BJ (cell line): ENCODE data around the gene TPCN2. TPM values are rescaled to one million over a fixed set of nuclear protein-coding genes. Genes with fewer than 3 reads are reported as not detected.
A peak's percentile ranks its signal among the peaks of the same experiment; 100 is the strongest.
"Not testable (repeated sequence)": the region's sequence is repeated elsewhere in the genome, so short reads cannot be mapped to it uniquely, and the experiment has no call there.

ENCODE experiments used
- CTCF ChIA-PET: fragments of 350-600 bp; formaldehyde crosslinking; extraction: SDS; loops from one replicate; lab custom pipeline; 2021; ENCODE audit warnings: antibody characterized with exemption, inconsistent platforms; lab: Yijun Ruan, JAX
- POLR2A ChIA-PET: fragments of 300-600 bp; sonication (Branson Sonifier 250); formaldehyde crosslinking; extraction: SDS; loops from one replicate; lab custom pipeline; 2021; ENCODE audit warnings: antibody characterized with exemption; lab: Charles Lee
- DNase-seq: peaks from one replicate; pipeline ENCODE4 v3.0.0-alpha.2; 2011; ENCODE audit warnings: low read depth
- H3K27me3 ChIP-seq: 2 replicates; pipeline ENCODE4 v1.6.0; 2011; ENCODE audit warnings: low read length; ENCODE audit not compliant: control insufficient read depth, insufficient read depth
- H3K36me3 ChIP-seq: 2 replicates; pipeline ENCODE4 v1.5.1; 2011; ENCODE audit warnings: low read length; ENCODE audit not compliant: control insufficient read depth, insufficient read depth
- H3K4me3 ChIP-seq: 2 replicates; pipeline ENCODE4 v1.5.1; 2011; ENCODE audit warnings: low read depth, mild to moderate bottlenecking, control low read depth, low read length
- polyA plus RNA-seq: library from polyadenylated mRNA; depleted of rRNA; stranded (reverse); fragments of >200 nt; gene quantifications from 2 replicates; pipeline ENCODE4 v1.2.3, GENCODE V29; 2011
- TF ChIP-seq, protein P1 (sequence below): IDR thresholded peaks from 2 replicates; pipeline ENCODE4 v1.5.1; 2011; ENCODE audit warnings: low read depth, mild to moderate bottlenecking, control low read depth, inconsistent platforms, low read length, moderate library complexity; ENCODE audit not compliant: insufficient read depth

Gene TPCN2
- polyA plus RNA-seq, 1 experiment, result 9.9 TPM

DNA sequence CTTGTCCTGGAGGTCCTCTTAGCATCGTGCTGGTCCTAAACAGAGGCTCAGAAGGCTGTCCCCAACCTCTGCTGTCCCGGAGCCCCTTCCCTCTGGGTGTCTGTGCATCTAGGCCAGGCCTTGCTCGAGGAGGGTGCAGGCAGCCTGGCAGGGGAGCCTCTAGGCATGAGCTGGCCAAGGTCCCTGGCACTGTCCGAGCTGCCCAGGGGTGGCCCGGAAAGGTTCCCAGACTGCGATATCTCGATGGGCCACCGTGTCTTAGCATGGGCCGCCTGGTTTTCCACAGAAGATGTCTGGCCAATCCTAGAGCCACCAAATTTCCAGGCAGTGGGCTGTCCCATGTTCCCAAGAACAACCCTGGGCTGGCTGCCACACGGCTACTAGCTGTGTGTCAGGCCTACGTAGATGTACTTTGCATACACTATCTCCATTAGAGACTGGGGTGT is 82.4 kb downstream of the TPCN2 start:
- TF ChIP-seq, protein P1, sequence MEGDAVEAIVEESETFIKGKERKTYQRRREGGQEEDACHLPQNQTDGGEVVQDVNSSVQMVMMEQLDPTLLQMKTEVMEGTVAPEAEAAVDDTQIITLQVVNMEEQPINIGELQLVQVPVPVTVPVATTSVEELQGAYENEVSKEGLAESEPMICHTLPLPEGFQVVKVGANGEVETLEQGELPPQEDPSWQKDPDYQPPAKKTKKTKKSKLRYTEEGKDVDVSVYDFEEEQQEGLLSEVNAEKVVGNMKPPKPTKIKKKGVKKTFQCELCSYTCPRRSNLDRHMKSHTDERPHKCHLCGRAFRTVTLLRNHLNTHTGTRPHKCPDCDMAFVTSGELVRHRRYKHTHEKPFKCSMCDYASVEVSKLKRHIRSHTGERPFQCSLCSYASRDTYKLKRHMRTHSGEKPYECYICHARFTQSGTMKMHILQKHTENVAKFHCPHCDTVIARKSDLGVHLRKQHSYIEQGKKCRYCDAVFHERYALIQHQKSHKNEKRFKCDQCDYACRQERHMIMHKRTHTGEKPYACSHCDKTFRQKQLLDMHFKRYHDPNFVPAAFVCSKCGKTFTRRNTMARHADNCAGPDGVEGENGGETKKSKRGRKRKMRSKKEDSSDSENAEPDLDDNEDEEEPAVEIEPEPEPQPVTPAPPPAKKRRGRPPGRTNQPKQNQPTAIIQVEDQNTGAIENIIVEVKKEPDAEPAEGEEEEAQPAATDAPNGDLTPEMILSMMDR, result no peak
- no peak overlapping the region for H3K4me3 ChIP-seq
- ChIA-PET POLR2A (no interaction called here), CTCF (interaction anchor here (0.6 to 3.3 kb wide), 45 partner anchors 8 to 544 kb away, joined by 3 to 29 read pairs (median 4); partner anchors contain the start of genes LTO1 and MYEOV)
- no peaks in the 10 kb centered on the region for H3K36me3 ChIP-seq
- H3K27me3 ChIP-seq, result no peaks in the 10 kb centered on the region
- DNase-seq, result no peak

DNA sequence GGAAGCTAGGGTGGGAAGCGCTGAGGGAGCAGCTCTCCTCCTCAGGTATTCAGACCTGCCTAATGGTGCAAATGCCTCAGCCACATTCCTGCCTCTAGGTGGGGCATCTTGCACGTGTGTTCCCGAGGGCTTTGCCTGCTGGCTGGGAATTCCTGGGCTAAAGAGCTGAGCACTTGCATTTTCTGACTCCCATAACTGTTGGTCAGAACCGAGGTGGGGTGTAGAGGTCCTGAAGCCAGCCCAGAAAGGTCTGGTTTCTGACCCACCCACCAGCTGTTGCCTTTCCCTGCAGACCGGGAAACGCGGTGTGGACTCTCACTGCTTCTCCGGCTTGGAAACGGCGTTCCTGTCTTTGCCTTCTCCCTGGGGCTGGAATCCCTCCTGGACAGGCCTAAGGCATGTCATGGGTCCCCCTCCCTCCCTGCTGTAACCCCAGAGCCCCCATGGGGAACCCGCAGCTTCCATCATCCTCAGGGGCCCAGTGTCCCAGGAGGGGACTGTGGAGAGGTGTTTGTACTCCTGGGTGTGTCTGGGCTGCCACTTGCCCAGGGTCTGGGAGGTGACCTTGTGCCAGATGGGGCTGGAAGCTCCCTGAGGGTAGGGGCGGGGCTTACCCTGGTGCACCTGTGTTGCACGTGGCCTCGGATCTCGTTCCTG is 83.0 kb downstream of the TPCN2 start:
- H3K27me3 ChIP-seq, result no peaks in the 10 kb centered on the region
- ChIA-PET CTCF (interaction anchor here (0.6 to 3.3 kb wide), 53 partner anchors 9 to 544 kb away, joined by 3 to 29 read pairs (median 4); partner anchors contain the start of genes LTO1 and MYEOV), POLR2A (no interaction called here)
- TF ChIP-seq, protein P1, result peak; percentile 90
- DNase-seq, result no peak
- no peak overlapping the region for H3K4me3 ChIP-seq
- no peaks in the 10 kb centered on the region for H3K36me3 ChIP-seq

DNA sequence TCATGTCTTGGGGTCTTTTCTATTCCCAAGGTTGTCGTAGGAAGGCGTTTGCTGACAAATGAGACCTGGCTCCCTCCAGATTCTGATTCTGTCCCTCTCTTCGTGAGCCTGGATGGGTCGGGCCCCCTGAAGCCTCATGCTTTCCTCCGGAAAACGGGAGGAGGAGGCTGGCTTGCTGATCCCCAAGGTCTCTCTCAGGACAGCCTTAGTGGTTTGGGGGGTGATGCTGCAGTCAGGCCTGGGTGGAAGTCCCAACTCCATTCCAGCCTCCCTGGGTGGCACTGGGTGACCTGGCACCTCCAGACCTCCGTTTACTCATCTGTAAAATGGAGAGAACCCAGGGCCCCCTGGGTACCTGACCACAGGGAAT is 83.6 kb downstream of the TPCN2 start:
- H3K27me3 ChIP-seq, result no peaks in the 10 kb centered on the region
- TF ChIP-seq, protein P1, result no peak
- POLR2A ChIA-PET, result no interaction called here
- no peaks in the 10 kb centered on the region for H3K36me3 ChIP-seq
- H3K4me3 ChIP-seq, result no peak overlapping the region
- CTCF ChIA-PET, result interaction anchor here (0.6 to 3.3 kb wide), 46 partner anchors 8 to 543 kb away, joined by 3 to 29 read pairs (median 4); partner anchors contain the start of genes LTO1 and MYEOV
- DNase-seq, result no peak

DNA sequence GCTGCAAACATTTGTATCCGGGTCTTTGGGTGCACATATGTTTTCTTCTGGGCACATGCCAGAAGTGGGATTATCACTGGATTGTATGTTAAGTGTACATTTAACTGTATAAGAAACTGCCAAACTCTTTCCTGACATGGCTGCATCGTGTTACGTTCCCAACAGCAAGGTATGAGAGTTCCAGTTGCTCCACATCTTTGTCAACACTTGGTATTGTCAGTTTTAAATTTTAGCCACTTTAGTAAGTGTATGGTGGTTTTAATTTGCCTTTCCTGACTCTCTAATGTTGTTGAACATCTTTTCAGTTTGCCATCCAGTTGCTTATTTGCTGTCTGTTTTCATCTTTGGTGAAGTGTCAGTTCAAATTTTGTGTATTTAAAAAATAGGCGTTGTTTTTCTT is 84.5 kb downstream of the TPCN2 start:
- ChIA-PET CTCF (interaction anchor here (2.2 to 3.3 kb wide), 3 partner anchors 13 to 510 kb away, joined by 13 to 29 read pairs (median 20); no protein-coding TSS in a partner anchor), POLR2A (no interaction called here)
- DNase-seq, result no peak
- TF ChIP-seq, protein P1, result no peak
- Histone ChIP-seq H3K4me3 (no peak overlapping the region), H3K36me3 (no peaks in the 10 kb centered on the region), H3K27me3 (no peaks in the 10 kb centered on the region)

DNA sequence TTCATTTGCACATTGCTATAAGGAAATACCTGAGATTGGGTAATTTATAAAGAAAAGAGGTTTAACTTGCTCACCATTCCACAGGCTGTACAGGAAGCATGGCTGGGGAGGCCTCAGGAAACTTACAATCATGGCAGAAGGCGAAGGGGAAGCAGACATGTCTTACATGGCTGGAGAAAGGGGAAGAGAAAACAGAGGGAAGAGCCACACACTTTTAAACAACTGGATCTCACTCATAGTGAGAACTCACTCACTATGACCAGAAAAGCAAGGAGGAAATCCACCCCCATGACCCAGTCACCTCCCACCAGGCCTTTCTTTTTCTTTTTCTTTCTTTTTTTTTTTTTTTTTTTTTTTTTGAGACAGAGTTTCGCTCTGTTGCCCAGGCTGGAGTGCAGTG is 85.5 kb downstream of the TPCN2 start:
- CTCF ChIA-PET, POLR2A ChIA-PET, H3K27me3 ChIP-seq: not testable (repeated sequence)

More for the DNA sequence above, 85.5 kb downstream of the TPCN2 start:
- not testable (repeated sequence) for DNase-seq, H3K4me3 ChIP-seq, H3K36me3 ChIP-seq
